HFF-Myc (cell line): ENCODE results near the gene LRIG2.

Experiments used
- DNase-seq: peaks from one replicate; pipeline ENCODE4 v3.0.0-alpha.2; 2011; ENCODE audit warnings: low read depth; ENCODE audit errors: extremely low read depth
- H3K4me3 ChIP-seq: replicated peaks from 2 replicates; pipeline ENCODE4 v1.5.1; 2011; ENCODE audit warnings: low read depth, mild to moderate bottlenecking, control low read depth, low read length
- CTCF ChIP-seq: IDR thresholded peaks from 2 replicates; pipeline ENCODE4 v1.5.1; 2012; ENCODE audit warnings: mild to moderate bottlenecking, low read depth, low read length, control low read depth; ENCODE audit errors: missing control alignments

LRIG2 gene

DNA sequence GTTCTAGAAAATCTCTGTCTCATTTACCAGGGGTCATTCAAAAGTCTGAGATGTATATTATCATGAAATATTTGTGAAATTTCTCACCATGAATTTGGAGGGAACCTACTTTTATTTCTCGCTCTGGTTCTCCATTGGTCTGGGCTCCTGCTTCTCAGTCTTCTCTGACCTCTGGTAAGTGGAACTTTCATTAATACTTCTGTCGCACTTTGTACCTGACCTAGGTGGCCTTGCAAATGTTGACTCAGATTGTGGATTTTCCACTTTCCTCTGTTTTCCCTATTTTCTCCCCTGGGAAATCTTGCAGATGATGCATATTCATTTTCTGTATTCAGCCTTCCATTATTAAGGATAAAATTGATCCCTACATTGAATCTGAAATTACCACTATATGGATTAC, 53.2 kb downstream of the LRIG2 start:
- TF ChIP-seq CTCF = no peak
- H3K4me3 ChIP-seq = no peak overlapping the region
- no peak for DNase-seq

DNA sequence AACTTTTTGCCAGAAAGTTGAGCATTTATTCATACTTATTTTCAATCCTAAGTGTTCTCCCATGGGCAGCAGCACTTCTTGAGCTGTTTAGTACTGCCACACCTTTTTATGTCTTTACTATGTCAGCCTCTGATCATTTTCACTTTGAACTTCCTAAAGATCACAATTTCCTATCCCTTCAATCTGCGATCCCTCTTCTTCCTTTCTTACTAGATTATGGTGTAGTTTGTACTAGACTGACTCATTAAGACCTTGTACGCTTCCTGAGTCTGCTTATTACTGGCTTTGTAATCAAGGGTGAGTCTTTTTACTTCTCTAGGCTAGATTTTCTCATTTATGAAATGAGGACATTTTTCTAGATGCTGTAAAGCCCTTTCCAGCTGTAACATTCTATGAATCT, 55.1 kb downstream of the LRIG2 start:
- no peak for DNase-seq
- no peak overlapping the region for H3K4me3 ChIP-seq
- no peak for TF ChIP-seq CTCF

- no peak for DNase-seq
- no peak overlapping the region for H3K4me3 ChIP-seq
- no peak for TF ChIP-seq CTCF
Measured at GRCh38 chr1:113129529-113130185, 56.7 kb downstream of the LRIG2 start.

- no peak for TF ChIP-seq CTCF
- no peak overlapping the region for H3K4me3 ChIP-seq
- DNase-seq = no peak
Measured at GRCh38 chr1:113133038-113133437, 60.0 kb downstream of the LRIG2 start.

DNA sequence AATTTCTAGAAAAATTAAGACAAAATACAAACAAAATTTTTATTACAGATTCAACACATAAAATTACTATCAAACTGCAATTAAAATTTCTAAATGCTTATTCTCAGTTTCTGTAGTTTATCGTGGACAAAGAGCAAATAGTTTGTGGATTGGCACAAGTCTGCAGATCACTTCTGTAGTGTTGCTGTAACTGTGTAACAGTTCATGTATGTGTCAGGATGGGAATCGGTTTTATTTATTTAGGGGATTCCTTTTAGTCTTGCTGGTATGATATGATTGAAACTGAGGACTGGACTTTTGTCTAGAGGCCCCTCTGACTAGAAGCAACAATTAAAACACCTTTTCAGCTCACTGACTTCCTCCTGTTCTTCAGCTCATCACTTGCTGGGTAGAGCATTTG, 60.8 kb downstream of the LRIG2 start:
- no peak for DNase-seq
- no peak for TF ChIP-seq CTCF
- H3K4me3 ChIP-seq = no peak overlapping the region

GRCh38 chr1:113135460-113135859, 62.5 kb downstream of the LRIG2 start:
- H3K4me3 ChIP-seq = no peak overlapping the region
- DNase-seq = no peak
- TF ChIP-seq CTCF = no peak

DNA sequence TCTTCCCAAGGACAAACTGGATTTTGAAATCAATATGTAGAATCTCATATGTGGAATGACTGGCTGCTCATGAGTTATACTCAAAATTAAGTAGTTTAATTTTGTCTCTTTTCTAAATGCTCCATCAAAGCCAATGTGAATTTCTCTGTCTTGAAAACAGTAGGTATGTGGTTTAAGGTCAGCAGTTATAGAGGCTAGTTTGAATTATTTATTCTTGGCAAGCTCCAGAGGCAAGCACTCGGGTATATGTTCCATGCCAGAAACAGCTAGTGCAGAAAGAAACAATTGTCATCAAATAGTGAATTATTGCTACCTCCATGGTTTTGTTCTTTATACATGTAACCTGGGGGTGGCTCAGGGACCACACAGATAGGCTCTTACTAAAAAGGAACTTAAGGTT, 63.5 kb downstream of the LRIG2 start:
- no peak overlapping the region for H3K4me3 ChIP-seq
- no peak for DNase-seq
- TF ChIP-seq CTCF = no peak
